Measurements from ENCODE around the gene LPP.

Gene LPP

DNA sequence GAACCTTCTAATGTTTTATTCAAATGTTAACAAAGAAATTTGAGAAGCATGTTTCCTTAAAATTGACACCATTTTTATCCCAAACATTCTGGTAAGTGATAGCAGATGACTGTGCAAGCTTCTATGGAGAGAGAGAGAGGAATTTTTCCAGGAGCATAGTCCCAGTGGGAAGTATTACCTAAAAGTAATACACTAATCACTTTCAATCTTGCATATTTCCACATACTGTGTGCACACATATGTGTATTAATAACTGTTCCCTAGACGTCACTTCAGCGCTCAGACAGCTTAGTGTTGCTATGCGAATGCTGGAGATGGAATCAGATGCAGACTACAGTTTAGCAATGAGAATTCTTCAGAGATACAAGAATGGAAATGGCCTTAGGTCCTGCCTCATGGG lies 593.5 kb downstream of the LPP start:
- no peak for DNase-seq

GRCh38 chr3:188749010-188749617 lies 595.2 kb downstream of the LPP start:
- DNase-seq = no peak

DNA sequence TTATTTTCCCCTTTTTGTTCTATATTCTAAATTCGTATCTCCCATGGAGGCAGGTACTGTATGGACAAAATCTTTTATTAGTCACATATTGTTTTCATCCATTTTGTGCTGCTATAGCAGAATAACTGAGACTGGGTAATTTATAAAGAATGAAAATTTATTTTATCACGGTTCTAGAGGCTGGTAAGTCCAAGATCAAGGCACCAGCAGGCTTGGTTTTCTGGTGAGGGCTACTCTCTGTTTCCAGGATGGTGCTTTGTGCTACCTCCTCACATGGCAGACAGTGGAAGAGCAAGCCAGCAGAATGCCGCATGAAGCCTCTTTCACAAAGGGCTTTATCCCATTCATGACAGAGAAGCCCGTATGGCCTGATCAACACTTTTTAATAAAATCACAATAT lies 595.9 kb downstream of the LPP start:
- no peak for DNase-seq

DNA sequence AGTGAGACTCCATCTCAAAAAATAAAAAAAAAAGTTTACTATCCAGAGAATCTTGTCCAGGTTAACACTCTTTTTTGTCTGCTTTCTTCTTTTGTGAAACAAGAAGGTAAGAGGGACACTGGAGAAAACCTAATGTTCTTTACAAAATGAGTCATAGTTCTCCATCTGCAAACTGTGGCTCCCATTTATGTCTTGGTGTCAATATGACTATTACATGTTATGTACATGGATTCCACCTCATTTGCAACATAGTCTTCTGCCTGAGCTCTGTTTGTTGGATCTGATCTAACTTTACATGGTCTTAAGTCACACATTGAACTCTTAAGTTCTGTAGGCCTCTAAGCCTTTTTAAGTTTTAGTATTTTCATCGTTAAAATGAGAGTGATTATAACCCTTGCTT lies 596.7 kb downstream of the LPP start:
- no peak for DNase-seq

DNA sequence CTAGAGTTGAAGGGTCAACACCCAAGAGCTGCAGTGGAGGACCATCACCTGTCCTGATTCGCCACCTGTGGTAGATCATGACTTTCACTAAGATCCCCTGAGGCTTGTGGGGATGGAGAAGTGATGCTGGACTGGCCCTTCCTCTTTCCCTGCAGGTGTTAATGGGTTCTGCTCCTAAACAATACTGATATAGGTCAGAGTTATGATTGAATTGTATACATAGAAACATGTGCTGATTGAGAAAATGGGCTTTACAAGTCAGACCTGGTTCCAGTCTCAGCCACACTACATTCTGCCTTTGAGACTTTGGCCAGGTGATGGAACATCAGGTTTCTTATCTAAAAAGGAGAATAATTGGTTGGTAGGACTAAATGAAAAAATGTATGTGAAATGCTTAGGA lies 598.9 kb downstream of the LPP start:
- no peak for DNase-seq

DNA sequence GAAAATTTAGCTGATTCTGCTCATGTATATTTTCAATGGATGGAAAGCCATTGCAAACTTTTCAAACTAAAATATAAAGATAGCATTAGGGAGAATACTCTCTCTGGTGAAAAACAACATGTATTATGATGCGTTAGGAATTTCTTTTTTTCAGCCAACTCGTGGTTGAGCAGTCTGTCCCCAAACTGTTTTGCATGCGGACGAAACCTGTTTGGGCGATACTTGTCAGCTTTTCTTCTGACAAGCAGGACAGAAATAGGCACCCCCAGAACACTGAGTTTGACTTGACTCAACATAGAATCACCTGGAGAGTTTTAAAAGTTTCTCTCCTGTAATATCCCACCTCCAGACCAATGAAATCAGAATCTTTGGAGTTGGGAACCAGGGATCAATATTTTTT lies 600.3 kb downstream of the LPP start:
- no peak for DNase-seq

- DNase-seq = no peak
Measured at GRCh38 chr3:188756241-188756640, 602.3 kb downstream of the LPP start.

GRCh38 chr3:188759336-188760005 lies 605.5 kb downstream of the LPP start:
- no peak for DNase-seq

GRCh38 chr3:188760408-188760807 lies 606.5 kb downstream of the LPP start:
- DNase-seq = peak; percentile 60

GRCh38 chr3:188761439-188761838 lies 607.5 kb downstream of the LPP start:
- no peak for DNase-seq

- DNase-seq = no peak
Measured at GRCh38 chr3:188761964-188762363, 608.0 kb downstream of the LPP start.

GRCh38 chr3:188764609-188765008 lies 610.7 kb downstream of the LPP start:
- peak; percentile 11 for DNase-seq

- DNase-seq = peak; percentile 79
Measured at GRCh38 chr3:188769831-188770230, 615.9 kb downstream of the LPP start.

- DNase-seq = peak; percentile 80
Measured at GRCh38 chr3:188772886-188773285, 618.9 kb downstream of the LPP start.

- no peak for DNase-seq
Measured at GRCh38 chr3:188775412-188775811, 621.5 kb downstream of the LPP start.

DNA sequence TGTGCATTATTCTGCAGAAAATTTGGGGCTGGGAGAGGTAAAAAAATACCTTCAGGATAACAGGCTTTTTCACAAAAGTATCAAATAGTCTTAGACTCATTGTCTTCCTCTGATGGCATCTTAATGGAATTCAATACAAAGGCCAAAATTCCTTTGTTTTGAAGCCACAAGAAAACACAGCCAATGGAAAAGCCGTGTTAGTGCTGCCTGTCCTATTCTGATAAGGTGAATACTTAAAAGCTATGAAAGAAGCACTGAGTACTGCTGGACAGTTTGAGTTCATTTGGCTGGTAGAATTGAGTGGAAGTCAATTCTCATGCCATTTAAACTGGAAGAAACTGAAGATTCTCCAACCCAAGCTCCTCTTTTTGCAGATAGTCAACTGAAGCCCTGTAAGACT lies 622.5 kb downstream of the LPP start:
- no peak for DNase-seq

DNA sequence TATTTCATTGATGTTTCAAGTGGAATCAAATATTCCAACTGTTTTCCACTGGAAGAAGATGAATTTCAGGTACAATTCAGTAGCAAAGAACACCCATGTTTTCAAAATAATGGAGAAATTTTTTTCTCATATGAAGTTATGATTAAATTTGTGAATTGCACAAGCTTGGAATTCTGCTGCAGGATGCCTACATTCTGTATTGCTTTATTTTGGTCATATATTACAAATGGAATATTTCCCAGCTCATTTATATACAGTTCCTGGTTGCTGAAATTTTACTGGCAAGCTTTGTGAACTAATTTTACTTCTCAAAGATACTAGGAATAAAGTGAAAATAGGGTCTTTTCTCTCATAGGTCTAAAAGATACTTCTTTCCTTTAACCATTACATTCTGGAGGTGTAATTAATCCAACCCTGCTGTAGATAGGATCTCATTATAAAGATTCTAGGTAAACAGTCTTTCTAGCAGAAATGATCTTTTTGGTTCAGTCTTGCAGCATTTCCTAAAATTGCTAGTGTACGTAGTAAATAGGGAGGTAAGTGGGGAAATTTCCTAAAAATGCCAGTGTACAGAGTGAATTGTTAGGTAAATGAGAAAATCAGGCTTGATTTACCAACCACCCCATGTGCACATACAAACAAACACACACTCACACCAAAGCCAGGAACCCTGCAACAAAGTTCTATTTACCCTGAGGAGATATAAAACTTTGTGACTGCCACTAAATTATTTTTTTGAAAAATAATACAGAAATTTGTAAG lies 624.3 kb downstream of the LPP start:
- no peak for DNase-seq

DNA sequence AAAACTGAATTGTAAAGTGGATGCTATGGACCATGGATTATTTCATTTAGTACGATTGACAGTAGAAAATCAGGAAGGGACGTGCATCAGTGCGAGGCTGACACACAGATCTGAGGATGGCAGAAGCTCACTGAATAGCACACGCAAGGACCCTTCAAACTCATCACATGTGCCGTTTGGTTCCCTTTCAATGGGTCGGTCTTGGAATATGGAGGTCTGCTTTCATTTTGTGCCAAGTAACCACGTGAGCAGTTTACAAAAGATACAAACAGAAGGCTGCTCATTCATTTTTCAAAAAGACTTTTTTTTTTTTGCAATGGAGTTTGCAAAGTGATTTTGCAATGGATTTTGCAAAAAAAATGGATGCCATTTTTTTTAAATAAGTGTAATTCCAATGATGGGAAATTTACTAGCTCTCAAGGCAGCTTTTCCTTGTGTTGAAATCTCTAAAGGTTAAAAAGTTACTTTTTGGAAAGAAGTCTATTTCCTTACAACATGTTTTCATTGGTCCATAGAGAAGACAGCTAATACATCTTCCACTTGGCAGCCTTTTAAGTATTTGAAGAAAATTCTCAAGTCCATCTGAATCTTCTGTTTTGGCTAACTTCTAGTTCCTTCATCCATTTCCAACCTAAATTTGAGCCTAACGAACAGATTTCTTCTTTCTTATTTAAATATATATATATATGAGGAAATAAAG lies 625.5 kb downstream of the LPP start:
- no peak for DNase-seq

DNA sequence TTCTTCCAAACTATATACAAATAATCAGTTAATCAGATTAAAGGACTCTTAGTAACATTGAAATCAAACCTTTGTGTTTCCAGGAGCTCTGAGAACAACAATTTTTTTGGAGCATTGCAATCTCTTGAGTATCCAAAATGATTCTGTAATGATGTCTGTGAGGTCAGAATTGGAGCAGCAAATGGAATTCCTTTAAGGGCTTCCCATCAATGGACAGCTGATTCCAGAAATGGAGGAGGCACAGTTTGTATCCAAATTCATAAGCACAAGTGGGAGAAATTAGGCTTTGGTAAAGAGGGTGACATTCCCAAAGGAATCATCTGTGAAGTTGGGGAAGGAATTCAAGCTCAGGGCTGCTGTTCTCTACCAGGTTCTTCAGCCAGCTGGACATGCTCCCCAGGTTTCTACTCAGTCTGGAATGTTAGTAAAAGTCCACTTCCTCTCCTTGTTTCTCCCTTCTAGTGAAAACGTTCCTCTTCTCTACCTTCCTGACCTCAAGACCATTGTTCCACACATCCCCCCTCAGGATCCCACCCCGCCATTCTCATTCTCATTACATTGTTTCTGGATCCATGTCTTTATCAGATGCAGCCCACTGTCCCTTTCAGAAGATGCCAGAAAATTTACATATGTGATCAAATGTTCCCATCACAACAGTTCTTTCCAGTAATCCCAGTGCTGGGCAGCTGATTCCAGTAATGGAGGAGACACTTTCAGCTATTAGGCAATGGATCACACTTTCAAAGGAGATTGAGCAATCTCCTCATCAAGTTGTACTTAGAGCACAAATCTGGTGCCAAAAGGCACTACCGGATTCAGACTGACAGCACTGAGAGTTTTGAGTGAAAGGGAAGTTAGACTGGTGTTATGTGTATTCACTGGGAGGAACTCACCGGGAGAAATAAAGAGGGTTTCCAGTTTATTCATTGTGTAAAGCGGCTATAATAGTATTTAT lies 626.5 kb downstream of the LPP start:
- no peak for DNase-seq

DNA sequence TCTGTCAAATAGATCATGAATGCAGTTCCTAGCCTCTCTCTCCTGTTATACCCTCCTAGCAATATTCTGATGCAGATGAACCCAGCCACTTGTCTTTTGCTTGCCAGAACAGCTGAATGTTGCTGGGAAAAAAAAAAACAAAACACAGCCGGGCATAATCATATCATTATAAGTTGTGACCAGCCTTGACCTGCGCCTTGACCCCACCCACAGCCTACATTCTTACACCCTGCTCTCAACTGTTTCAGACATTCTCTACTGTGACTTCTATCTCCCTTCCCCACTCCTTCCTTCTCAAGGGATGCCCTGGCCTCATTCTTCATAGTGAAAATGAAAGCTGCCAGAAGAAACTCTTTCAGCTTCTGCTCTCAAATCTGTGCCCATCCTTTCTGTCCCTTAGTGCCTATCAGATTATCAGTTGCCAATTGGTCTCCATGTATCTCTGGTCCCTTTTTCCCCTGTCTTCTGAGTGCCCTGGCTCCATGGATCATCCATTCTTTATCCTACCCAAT lies 628.7 kb downstream of the LPP start:
- DNase-seq = no peak

- DNase-seq = no peak
Measured at GRCh38 chr3:188786424-188786823, 632.5 kb downstream of the LPP start.

- DNase-seq = no peak
Measured at GRCh38 chr3:188788621-188789081, 634.7 kb downstream of the LPP start.

Measured in DMS79 treated with DMSO at 0.1 percent for 48 hours (cell line).